HEK293T (cell line): ENCODE measurements around the gene ANKS1B.

Experiments used
- CTCF ChIA-PET: fragments of 350-600 bp; formaldehyde crosslinking; extraction: SDS; loops from one replicate; lab custom pipeline; 2021; ENCODE audit warnings: antibody characterized with exemption, inconsistent platforms; lab: Yijun Ruan, JAX
- POLR2A ChIA-PET: fragments of 350-600 bp; formaldehyde crosslinking; extraction: SDS; loops from one replicate; lab custom pipeline; 2020; ENCODE audit warnings: antibody characterized with exemption, inconsistent platforms; lab: Yijun Ruan, JAX
- DNase-seq: peaks from one replicate; pipeline ENCODE4 v3.0.0; 2012; ENCODE audit warnings: mixed read lengths; ENCODE audit errors: extremely low spot score
- ARNT ChIP-seq: fragments of 450-650 bp; IDR thresholded peaks from 2 replicates; pipeline ENCODE4 v1.6.1; 2017; ENCODE audit warnings: mild to moderate bottlenecking
- BHLHE40 ChIP-seq: fragments of 450-650 bp; IDR thresholded peaks from 2 replicates; pipeline ENCODE4 v1.6.1; 2016; ENCODE audit warnings: mild to moderate bottlenecking, moderate library complexity, borderline replicate concordance
- CTBP1 ChIP-seq: fragments of 450-650 bp; IDR thresholded peaks from 2 replicates; pipeline ENCODE4 v1.6.1; 2016; ENCODE audit warnings: borderline replicate concordance
- ELF4 ChIP-seq: fragments of 450-650 bp; IDR thresholded peaks from 2 replicates; pipeline ENCODE4 v1.6.1; 2017; ENCODE audit warnings: antibody characterized with exemption
- FOXA1 ChIP-seq: fragments of 450-650 bp; IDR thresholded peaks from 2 replicates; pipeline ENCODE4 v1.6.1; 2016; ENCODE audit warnings: mild to moderate bottlenecking
- FOXK2 ChIP-seq: fragments of 450-650 bp; IDR thresholded peaks from 2 replicates; pipeline ENCODE4 v1.6.1; 2016; ENCODE audit warnings: mild to moderate bottlenecking
- FOXM1 ChIP-seq: fragments of 450-650 bp; IDR thresholded peaks from 2 replicates; pipeline ENCODE4 v1.6.1; 2017; ENCODE audit warnings: mild to moderate bottlenecking, borderline replicate concordance
- HDGF ChIP-seq: fragments of 450-650 bp; IDR thresholded peaks from 2 replicates; pipeline ENCODE4 v1.6.1; 2017; ENCODE audit warnings: antibody characterized with exemption, borderline replicate concordance
- L3MBTL2 ChIP-seq: fragments of 450-650 bp; conservative IDR thresholded peaks from 2 replicates; pipeline ENCODE4 v1.6.1; 2016; ENCODE audit warnings: mild to moderate bottlenecking
- LEF1 ChIP-seq: fragments of 450-650 bp; IDR thresholded peaks from 2 replicates; pipeline ENCODE4 v1.6.1; 2017; ENCODE audit warnings: mild to moderate bottlenecking, borderline replicate concordance
- NFRKB ChIP-seq: fragments of 450-650 bp; IDR thresholded peaks from 2 replicates; pipeline ENCODE4 v1.6.1; 2016; ENCODE audit warnings: mild to moderate bottlenecking, moderate library complexity
- PKNOX1 ChIP-seq: fragments of 450-650 bp; IDR thresholded peaks from 2 replicates; pipeline ENCODE4 v1.6.1; 2016
- SP1 ChIP-seq: fragments of 450-650 bp; IDR thresholded peaks from 2 replicates; pipeline ENCODE4 v1.6.1; 2017
- SUZ12 ChIP-seq: fragments of 450-650 bp; IDR thresholded peaks from 2 replicates; pipeline ENCODE4 v1.6.1; 2016; ENCODE audit warnings: mild to moderate bottlenecking
- TARDBP ChIP-seq: fragments of 450-650 bp; IDR thresholded peaks from 2 replicates; pipeline ENCODE4 v1.6.1; 2016
- ZNF384 ChIP-seq: fragments of 450-650 bp; IDR thresholded peaks from 2 replicates; pipeline ENCODE4 v1.6.1; 2016

The ANKS1B gene

GRCh38 chr12:98697209-98697608 lies 1287.5 kb downstream of the ANKS1B start:
- ChIA-PET CTCF (no interaction called here), POLR2A (no interaction called here)
- TF ChIP-seq SUZ12 (no peak), TARDBP (no peak), FOXK2 (no peak), FOXA1 (no peak), LEF1 (no peak), ARNT (no peak), ZNF384 (no peak), PKNOX1 (no peak), L3MBTL2 (no peak), SP1 (no peak), ELF4 (no peak), BHLHE40 (no peak), NFRKB (no peak), HDGF (no peak), FOXM1 (no peak)
- no peak for DNase-seq

- CTCF ChIA-PET = no interaction called here
- no peak for DNase-seq
- POLR2A ChIA-PET = no interaction called here
- TF ChIP-seq LEF1 (no peak), L3MBTL2 (no peak), NFRKB (no peak), FOXK2 (no peak), HDGF (no peak), FOXA1 (no peak), SP1 (no peak), PKNOX1 (no peak), CTBP1 (no peak), ARNT (no peak), BHLHE40 (no peak), ZNF384 (no peak), FOXM1 (no peak), ELF4 (no peak), SUZ12 (no peak), TARDBP (no peak)
These were observed 1288.6 kb downstream of the ANKS1B start for GRCh38 chr12:98696036-98696646.

- TF ChIP-seq L3MBTL2 = no peak
- TF ChIP-seq NFRKB = no peak
- TF ChIP-seq FOXM1 = no peak
- no peak for TF ChIP-seq ELF4
- TF ChIP-seq BHLHE40 = no peak
- TF ChIP-seq SP1 = no peak
- no peak for TF ChIP-seq FOXA1
- TF ChIP-seq FOXK2 = no peak
- TF ChIP-seq ARNT = no peak
- no peak for TF ChIP-seq HDGF
- no peak for TF ChIP-seq SUZ12
- no peak for TF ChIP-seq TARDBP
- CTCF ChIA-PET = no interaction called here
- POLR2A ChIA-PET = interaction anchor here (0.6 kb wide), 1 partner anchor 21 kb away, joined by 3 read pairs; no protein-coding TSS in a partner anchor
These were observed 1293.4 kb downstream of the ANKS1B start for GRCh38 chr12:98691351-98691750.

GRCh38 chr12:98686603-98687002 lies 1298.1 kb downstream of the ANKS1B start:
- CTCF ChIA-PET = no interaction called here
- no peak for TF ChIP-seq SP1
- TF ChIP-seq L3MBTL2 = no peak
- no peak for TF ChIP-seq ZNF384
- no peak for TF ChIP-seq NFRKB
- no peak for TF ChIP-seq FOXK2
- no peak for TF ChIP-seq CTBP1
- TF ChIP-seq HDGF = no peak
- no peak for TF ChIP-seq ARNT
- no peak for TF ChIP-seq FOXA1
- no peak for TF ChIP-seq TARDBP
- TF ChIP-seq BHLHE40 = no peak
- no peak for TF ChIP-seq PKNOX1
- TF ChIP-seq SUZ12 = no peak
- TF ChIP-seq FOXM1 = no peak
- TF ChIP-seq LEF1 = no peak
- TF ChIP-seq ELF4 = no peak

More at GRCh38 chr12:98691351-98691750, 1293.4 kb downstream of the ANKS1B start:
- no peak for DNase-seq

More at GRCh38 chr12:98686603-98687002, 1298.1 kb downstream of the ANKS1B start:
- no peak for DNase-seq
- POLR2A ChIA-PET = no interaction called here
